HEK293 (cell line): ENCODE data around the gene CDKN2AIP.

Experiments used
- BCL11A ChIP-seq: fragments of 450-650 bp; formaldehyde crosslinking; IDR thresholded peaks from 2 replicates; pipeline ENCODE4 v1.5.1; 2016; ENCODE audit warnings: low read depth, missing biosample characterization, missing genetic modification characterization
- IKZF3 ChIP-seq: fragments of 450-650 bp; IDR thresholded peaks from 2 replicates; pipeline ENCODE4 v1.5.0; 2018; ENCODE audit warnings: missing biosample characterization, mild to moderate bottlenecking, missing genetic modification characterization, moderate library complexity
- TF ChIP-seq, protein P1 (sequence below): fragments of 450-650 bp; formaldehyde crosslinking; IDR thresholded peaks from 2 replicates; pipeline ENCODE4 v1.5.1; 2016; ENCODE audit warnings: missing biosample characterization, missing genetic modification characterization

DNA sequence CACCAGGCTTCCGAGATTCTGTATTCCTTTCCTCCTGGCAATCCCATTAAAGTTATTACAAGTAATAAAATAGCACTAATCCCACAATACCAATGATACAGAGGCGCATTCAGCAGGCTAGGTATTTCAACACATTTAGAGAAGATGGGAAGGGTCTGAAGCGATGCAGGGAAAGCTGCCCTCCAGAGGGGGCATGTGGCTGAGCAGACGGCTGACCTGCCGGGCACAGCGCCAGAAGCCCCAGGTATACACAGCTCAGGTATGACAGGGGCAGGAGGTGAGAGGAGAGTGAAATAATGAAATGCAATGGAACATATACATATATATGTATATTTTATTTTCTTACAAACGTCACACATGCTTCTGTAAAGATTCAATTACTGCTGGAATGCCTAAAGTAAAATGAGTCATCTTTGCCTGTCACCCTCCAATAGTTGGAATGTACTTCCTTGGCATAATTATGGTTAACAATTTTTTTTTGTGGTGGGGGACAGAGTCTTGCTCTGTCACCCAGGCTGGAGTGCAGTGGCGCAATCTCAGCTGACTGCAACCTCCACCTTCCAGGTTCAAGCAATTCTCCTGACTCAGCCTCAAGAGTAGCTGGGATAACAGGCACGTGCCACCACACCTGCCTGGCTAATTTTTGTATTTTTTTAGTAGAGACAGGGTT, 21.3 kb upstream of the CDKN2AIP start:
- TF ChIP-seq, protein P1, sequence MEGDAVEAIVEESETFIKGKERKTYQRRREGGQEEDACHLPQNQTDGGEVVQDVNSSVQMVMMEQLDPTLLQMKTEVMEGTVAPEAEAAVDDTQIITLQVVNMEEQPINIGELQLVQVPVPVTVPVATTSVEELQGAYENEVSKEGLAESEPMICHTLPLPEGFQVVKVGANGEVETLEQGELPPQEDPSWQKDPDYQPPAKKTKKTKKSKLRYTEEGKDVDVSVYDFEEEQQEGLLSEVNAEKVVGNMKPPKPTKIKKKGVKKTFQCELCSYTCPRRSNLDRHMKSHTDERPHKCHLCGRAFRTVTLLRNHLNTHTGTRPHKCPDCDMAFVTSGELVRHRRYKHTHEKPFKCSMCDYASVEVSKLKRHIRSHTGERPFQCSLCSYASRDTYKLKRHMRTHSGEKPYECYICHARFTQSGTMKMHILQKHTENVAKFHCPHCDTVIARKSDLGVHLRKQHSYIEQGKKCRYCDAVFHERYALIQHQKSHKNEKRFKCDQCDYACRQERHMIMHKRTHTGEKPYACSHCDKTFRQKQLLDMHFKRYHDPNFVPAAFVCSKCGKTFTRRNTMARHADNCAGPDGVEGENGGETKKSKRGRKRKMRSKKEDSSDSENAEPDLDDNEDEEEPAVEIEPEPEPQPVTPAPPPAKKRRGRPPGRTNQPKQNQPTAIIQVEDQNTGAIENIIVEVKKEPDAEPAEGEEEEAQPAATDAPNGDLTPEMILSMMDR (tag by site-specific recombination): no peak
- no peak for TF ChIP-seq IKZF3 (tag by site-specific recombination)
- TF ChIP-seq BCL11A: no peak
